ENCODE measurements around the gene PLEKHM2. TPM values are rescaled to one million over a fixed set of nuclear protein-coding genes. Genes with fewer than 3 reads are reported as not detected.

PLEKHM2 gene
- total RNA-seq, 1 experiment from 2014 or later: 38.5 TPM

GRCh38 chr1:15764269-15764764 is 80.2 kb downstream of the PLEKHM2 start:
- RAD21 ChIA-PET (ENCODE audit: low non-redundant PET in 1 of 2, low total read pairs in 2 of 2, uncharacterized antibody in 2 of 2, unreplicated experiment in 2 of 2): no interaction called here
- H3K27me3 ChIP-seq (ENCODE audit: insufficient read depth, low read length): no peaks in the 10 kb centered on the region
- POLR2A ChIA-PET: no interaction called here
- BruUV-seq (replicated peaks): no TSS peak
- intact Hi-C loops (cut with micrococcal nuclease): no loop called here
- H2AFZ ChIP-seq (ENCODE audit: low read depth, low read length, poor library complexity, severe bottlenecking): no peak overlapping the region
- H3K27ac ChIP-seq (ENCODE audit: low read depth, low read length): no peak overlapping the region
- CTCF ChIA-PET: no interaction called here
- ATAC-seq (peak; percentile 57), DNase-seq (ENCODE audit: low read depth, low spot score) (no peak)
- no peaks in the 10 kb centered on the region for H4K20me1 ChIP-seq (ENCODE audit: insufficient read depth)
- H3K4me2 ChIP-seq (ENCODE audit: low read length): peak overlapping the region; percentile 51
- no peaks in the 10 kb centered on the region for H3K79me2 ChIP-seq (ENCODE audit: insufficient read depth, low read length)
- no peaks in the 10 kb centered on the region for H3K9me3 ChIP-seq (ENCODE audit: control insufficient read depth in 1 of 2, insufficient read depth in 1 of 2, low read depth in 1 of 2, low read length in 2 of 2)
- no peaks in the 10 kb centered on the region for H3K36me3 ChIP-seq (ENCODE audit: control insufficient read depth in 1 of 2, insufficient read depth in 2 of 2, low read length in 2 of 2)
- no peak overlapping the region for H3K9ac ChIP-seq (ENCODE audit: low read length)
- TF ChIP-seq ZNF274 (IDR thresholded peaks at IDR 0.05; ENCODE audit: low read depth, low read length): no peak
- no peak for TF ChIP-seq ZFX (IDR thresholded peaks at IDR 0.05)
- TF ChIP-seq SP1 (IDR thresholded peaks at IDR 0.05; ENCODE audit: low read depth): no peak
- no peak for TF ChIP-seq RAD21 (IDR thresholded peaks at IDR 0.05; ENCODE audit: low read depth)
- TF ChIP-seq REST (IDR thresholded peaks at IDR 0.05; ENCODE audit: low read depth): no peak
- TF ChIP-seq EZH2phosphoT487 (IDR thresholded peaks at IDR 0.05; ENCODE audit: borderline replicate concordance): no peak
- TF ChIP-seq SIN3A (IDR thresholded peaks at IDR 0.05; ENCODE audit: low read depth): no peak
- no peak for TF ChIP-seq JUND (IDR thresholded peaks at IDR 0.05)
- TF ChIP-seq POLR2AphosphoS5 (IDR thresholded peaks at IDR 0.05; ENCODE audit: low read depth, low read length): no peak
- TF ChIP-seq, protein P1, sequence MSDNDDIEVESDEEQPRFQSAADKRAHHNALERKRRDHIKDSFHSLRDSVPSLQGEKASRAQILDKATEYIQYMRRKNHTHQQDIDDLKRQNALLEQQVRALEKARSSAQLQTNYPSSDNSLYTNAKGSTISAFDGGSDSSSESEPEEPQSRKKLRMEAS (IDR thresholded peaks at IDR 0.05): no peak
- no peak for TF ChIP-seq ZBTB33 (IDR thresholded peaks at IDR 0.05; ENCODE audit: extremely low read depth, insufficient replicate concordance, low read length)
- no peak for TF ChIP-seq FOSL1 (IDR thresholded peaks at IDR 0.05; ENCODE audit: low read depth)
- TF ChIP-seq, protein P2, sequence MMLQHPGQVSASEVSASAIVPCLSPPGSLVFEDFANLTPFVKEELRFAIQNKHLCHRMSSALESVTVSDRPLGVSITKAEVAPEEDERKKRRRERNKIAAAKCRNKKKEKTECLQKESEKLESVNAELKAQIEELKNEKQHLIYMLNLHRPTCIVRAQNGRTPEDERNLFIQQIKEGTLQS (IDR thresholded peaks at IDR 0.05): no peak
- no peak for TF ChIP-seq EGR1 (IDR thresholded peaks at IDR 0.05; ENCODE audit: low read depth)
- no peak for TF ChIP-seq YY1 (IDR thresholded peaks at IDR 0.05; ENCODE audit: extremely low read depth, insufficient replicate concordance, low read depth, low read length)
- TF ChIP-seq ELF1 (IDR thresholded peaks at IDR 0.05; ENCODE audit: borderline replicate concordance, low read depth): no peak
- 0 out of 4 replicates have a peak overlapping the region, but pooled peaks of 1 of the 2 experiments have one; percentile 6 for H3K4me3 ChIP-seq (replicated peaks in 1 of 2; ENCODE audit: low read depth in 1 of 2, low read length in 2 of 2)
- peaks cover 8 to 22% of the 10 kb centered on the region in 2 experiments; a peak in 3 of 4 replicates for H3K4me1 ChIP-seq (ENCODE audit: control insufficient read depth in 1 of 2, insufficient read depth in 2 of 2, low read length in 2 of 2)
- H3K9me2 ChIP-seq (ENCODE audit: insufficient read depth): no peaks in the 10 kb centered on the region

Data from HCT116 (cell line).